Prostate gland (tissue), 2 donors: Measurements from ENCODE around the gene NSUN3. TPM values are rescaled to one million over a fixed set of nuclear protein-coding genes. Genes with fewer than 3 reads are reported as not detected.

Experiments used
- DNase-seq: peaks from one replicate; pipeline ENCODE4 v3.0.0-alpha.2; 2019; ENCODE audit warnings: low spot score
- H3K27ac ChIP-seq, 2 donors: fragments of 200-600 bp; sonication (generic); 2 replicates each; pipeline ENCODE4 v1.5.1; 2017 to 2019
- H3K27me3 ChIP-seq: fragments of 200-600 bp; sonication (generic); replicated peaks from 2 replicates; pipeline ENCODE4 v1.5.1; 2019; ENCODE audit not compliant: insufficient read depth
- H3K36me3 ChIP-seq, 2 donors: fragments of 200-600 bp; sonication (generic); 1 replicate in 1 of 2; 2 replicates in 1 of 2; pipeline versions ENCODE4 v1.5.1 to v1.8.1; 2017 to 2019
- H3K4me1 ChIP-seq: fragments of 200-600 bp; sonication (generic); replicated peaks from 2 replicates; pipeline ENCODE4 v1.5.1; 2019
- H3K4me3 ChIP-seq, 2 donors: fragments of 200-600 bp; sonication (generic); 2 replicates each; pipeline ENCODE4 v1.5.1; 2017 to 2019
- H3K9me3 ChIP-seq: fragments of 200-600 bp; sonication (generic); 2 replicates; pipeline ENCODE4 v1.5.1; 2017
- WGBS: methylation state at CpG from one replicate; pipeline ENCODE4 v1.1.5; 2018; 5-methylcytosine and 5-hydroxymethylcytosine counted together
- intact Hi-C: fragments of 100-400 bp; cut with DNase I; formaldehyde crosslinking; loops from one replicate; pipeline ENCODE4 v1.14.2; 2022
- total RNA-seq, 2 donors: library from RNA; depleted of rRNA; stranded (reverse); fragments of >200 nt; gene quantifications; one replicate each; pipeline ENCODE4 v1.1.0, GENCODE V29; 2016
- TF ChIP-seq, protein P1 (sequence below), 4 experiments: fragments of 200-600 bp in 2 of 4; fragments of 450-650 bp in 2 of 4; sonication (generic) in 2 of 4; IDR thresholded peaks; 1 replicate in 3 of 4; 2 replicates in 1 of 4; pipeline ENCODE4 v1.5.1; 2016 to 2019; ENCODE audit warnings: antibody characterized with exemption in 4 of 4, mild to moderate bottlenecking in 2 of 4, moderate library complexity in 2 of 4

NSUN3 gene
- total RNA-seq, 2 donors from 2014 or later, result 9.2 to 12.2 TPM

DNA sequence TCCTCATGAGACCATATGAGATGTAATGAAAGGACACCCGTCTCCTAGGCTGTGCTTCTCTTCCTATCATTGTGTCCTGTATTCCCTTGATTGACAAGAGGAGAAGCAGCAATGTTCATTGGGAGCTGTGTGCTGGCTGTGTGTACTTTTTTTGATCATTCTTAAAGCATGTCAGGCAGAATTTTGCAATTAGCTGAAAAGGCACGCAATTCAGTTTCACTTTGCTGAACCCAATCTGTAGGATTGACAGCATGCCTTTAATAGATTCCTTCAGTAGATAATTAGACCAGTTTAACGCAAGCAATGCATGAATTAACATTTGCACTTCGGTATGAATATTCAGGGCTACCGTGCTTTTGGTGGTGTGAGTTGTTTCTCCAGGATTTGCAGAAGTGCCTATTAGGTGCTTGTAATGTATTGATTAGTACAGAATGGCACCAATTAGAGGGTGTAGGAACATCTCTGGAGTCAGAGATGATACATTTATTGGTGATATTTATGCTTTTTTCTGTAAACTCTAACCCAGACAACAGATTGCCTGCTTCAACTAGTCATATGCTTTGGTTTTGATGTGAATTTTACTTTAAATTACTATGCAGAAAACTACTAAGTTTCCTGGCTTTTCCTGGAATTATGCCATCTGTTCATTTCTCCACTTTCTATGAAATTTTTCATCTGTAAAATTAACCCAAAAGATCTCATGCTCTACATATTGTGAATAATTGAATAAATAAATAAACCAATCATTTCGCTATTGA, 114.3 kb downstream of the NSUN3 start:
- no peak for DNase-seq
- intact Hi-C loops, result no loop called here
- Histone ChIP-seq H3K4me1 (no peaks in the 10 kb centered on the region), H3K4me3 (no peak overlapping the region), H3K36me3 (no peaks in the 10 kb centered on the region), H3K27me3 (no peaks in the 10 kb centered on the region), H3K27ac (no peak overlapping the region), H3K9me3 (no peaks in the 10 kb centered on the region)
- TF ChIP-seq, protein P1, sequence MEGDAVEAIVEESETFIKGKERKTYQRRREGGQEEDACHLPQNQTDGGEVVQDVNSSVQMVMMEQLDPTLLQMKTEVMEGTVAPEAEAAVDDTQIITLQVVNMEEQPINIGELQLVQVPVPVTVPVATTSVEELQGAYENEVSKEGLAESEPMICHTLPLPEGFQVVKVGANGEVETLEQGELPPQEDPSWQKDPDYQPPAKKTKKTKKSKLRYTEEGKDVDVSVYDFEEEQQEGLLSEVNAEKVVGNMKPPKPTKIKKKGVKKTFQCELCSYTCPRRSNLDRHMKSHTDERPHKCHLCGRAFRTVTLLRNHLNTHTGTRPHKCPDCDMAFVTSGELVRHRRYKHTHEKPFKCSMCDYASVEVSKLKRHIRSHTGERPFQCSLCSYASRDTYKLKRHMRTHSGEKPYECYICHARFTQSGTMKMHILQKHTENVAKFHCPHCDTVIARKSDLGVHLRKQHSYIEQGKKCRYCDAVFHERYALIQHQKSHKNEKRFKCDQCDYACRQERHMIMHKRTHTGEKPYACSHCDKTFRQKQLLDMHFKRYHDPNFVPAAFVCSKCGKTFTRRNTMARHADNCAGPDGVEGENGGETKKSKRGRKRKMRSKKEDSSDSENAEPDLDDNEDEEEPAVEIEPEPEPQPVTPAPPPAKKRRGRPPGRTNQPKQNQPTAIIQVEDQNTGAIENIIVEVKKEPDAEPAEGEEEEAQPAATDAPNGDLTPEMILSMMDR (IDR thresholded peaks at IDR 0.05), result no peak
- 48% methylated on average over 6 of the region's 6 CpGs for WGBS

Other genes starting within 250 kb of the NSUN3 start
- gene PROS1, start 89.2 kb upstream of the NSUN3 start, total RNA-seq, result 10 to 100 TPM; 17.7 to 26.6 TPM
- 10 to 100 TPM in 1 of 2 donors, 1 to 10 TPM in 1; 6.4 to 10.7 TPM for gene ARL13B, start 82.9 kb upstream of the NSUN3 start, total RNA-seq
- gene STX19, start 34.5 kb upstream of the NSUN3 start, total RNA-seq, result 1 to 10 TPM in 1 of 2 donors, not detected in 1; 3.6 TPM
- 1 to 10 TPM; 7.6 to 7.8 TPM for gene DHFR2, start 145 bp upstream of the NSUN3 start, total RNA-seq